ENCODE results near the gene CRISPLD2.

DNA sequence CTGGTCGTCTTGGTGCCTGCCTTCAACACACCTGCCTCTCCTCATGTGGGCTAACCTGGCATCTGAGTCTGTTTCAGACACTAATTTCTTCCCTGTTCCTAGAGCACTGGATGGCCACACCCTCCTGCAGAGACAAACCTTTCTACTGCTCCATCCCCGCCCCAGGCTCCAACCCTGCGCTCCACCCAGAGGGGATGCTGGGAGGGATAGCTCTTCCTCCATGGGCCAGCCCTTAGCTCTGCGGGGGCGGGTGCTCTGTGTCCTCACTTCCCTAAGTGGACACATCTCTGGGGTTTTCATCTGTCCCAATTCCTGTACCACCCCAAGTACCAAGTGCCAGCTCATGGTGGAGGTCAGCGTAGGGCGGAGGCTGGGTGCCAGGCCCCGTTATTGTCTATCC is 11.0 kb upstream of the CRISPLD2 start:
- TF ChIP-seq, protein P1, sequence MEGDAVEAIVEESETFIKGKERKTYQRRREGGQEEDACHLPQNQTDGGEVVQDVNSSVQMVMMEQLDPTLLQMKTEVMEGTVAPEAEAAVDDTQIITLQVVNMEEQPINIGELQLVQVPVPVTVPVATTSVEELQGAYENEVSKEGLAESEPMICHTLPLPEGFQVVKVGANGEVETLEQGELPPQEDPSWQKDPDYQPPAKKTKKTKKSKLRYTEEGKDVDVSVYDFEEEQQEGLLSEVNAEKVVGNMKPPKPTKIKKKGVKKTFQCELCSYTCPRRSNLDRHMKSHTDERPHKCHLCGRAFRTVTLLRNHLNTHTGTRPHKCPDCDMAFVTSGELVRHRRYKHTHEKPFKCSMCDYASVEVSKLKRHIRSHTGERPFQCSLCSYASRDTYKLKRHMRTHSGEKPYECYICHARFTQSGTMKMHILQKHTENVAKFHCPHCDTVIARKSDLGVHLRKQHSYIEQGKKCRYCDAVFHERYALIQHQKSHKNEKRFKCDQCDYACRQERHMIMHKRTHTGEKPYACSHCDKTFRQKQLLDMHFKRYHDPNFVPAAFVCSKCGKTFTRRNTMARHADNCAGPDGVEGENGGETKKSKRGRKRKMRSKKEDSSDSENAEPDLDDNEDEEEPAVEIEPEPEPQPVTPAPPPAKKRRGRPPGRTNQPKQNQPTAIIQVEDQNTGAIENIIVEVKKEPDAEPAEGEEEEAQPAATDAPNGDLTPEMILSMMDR (IDR thresholded peaks at IDR 0.05), result no peak
- no peak for TF ChIP-seq POLR2A (IDR thresholded peaks at IDR 0.05)
- no peak for TF ChIP-seq EP300 (IDR thresholded peaks at IDR 0.05)
